HG03354 (cell line): ENCODE results near the gene SYNGAP1.
A peak's percentile ranks its signal among the peaks of the same experiment; 100 is the strongest.
"Not testable (repeated sequence)": the region's sequence is repeated elsewhere in the genome, so short reads cannot be mapped to it uniquely, and the experiment has no call there.

Experiments
- ATAC-seq: cut with Tn5 transposase; IDR thresholded peaks from one replicate; pipeline ENCODE4 v1.9.1; 2021; ENCODE audit warnings: mild to moderate bottlenecking; ENCODE audit not compliant: unreplicated experiment, poor library complexity, severe bottlenecking

SYNGAP1 gene

DNA sequence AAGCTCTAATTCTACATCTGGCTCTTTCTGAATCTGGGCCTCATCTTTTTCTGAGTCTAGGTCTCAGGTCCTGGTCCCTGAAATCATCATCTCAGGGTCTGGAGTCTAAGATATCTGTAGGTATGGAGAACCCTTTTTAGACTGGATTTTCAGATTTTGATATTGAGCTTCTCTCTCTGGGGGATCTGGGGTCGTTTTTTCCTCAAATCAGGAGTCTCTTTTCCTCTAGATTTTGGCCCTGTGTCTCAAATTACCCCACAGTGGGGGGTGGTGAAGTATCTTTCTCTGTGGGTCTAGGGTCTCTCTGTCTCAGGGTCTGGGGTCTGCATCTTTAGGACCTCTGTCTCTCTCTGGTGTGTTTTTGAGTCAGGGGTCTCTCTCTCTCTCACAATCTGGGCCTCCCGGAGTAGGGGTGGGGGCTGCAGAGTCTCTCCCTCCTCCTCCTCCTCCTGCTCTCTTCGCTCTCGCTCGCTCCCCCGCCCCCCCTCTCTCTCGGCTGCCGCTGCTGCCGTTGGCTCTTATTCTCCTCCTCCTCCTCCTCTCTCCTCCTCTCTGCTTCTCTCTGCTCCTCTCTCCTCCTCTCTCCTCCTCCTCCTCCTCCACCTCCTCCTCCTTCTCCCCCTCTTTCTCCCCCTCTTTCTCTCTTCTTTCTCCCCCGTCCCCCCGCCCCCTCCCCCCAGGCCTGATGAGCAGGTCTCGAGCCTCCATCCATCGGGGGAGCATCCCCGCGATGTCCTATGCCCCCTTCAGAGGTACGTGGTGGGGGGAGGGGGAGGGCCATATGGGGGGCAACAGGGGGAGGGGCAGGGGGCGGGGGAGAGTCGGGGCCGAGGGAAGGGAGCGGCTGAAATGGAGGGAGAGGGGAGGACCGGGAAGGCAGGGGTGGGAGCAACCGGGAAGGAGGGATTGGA is at the start of gene SYNGAP1:
TSS of gene SYNGAP1 (plus strand) at position 486 of the 911 bp plus-strand sequence. CDS start at position 686, 200 bp downstream.
- no peak for ATAC-seq

DNA sequence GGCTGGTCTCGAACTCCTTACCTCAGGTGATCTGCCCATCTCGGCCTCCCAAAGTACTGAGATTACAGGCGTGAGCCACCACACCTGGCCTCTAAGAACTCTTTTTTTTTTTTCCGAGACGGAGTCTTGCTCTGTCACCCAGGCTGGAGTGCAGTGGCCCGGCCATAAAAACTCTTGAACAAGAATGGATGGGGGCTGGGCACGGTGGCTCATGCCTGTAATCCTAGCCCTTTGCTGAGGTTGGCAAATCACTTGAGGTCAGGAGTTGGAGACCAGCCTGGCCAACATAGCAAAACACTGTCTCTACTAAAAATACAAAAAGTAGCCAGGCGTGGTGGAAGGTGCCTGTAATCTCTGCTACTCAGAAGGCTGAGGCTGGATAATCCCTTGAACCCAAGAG is 48.0 kb upstream of the SYNGAP1 start:
- not testable (repeated sequence) for ATAC-seq

DNA sequence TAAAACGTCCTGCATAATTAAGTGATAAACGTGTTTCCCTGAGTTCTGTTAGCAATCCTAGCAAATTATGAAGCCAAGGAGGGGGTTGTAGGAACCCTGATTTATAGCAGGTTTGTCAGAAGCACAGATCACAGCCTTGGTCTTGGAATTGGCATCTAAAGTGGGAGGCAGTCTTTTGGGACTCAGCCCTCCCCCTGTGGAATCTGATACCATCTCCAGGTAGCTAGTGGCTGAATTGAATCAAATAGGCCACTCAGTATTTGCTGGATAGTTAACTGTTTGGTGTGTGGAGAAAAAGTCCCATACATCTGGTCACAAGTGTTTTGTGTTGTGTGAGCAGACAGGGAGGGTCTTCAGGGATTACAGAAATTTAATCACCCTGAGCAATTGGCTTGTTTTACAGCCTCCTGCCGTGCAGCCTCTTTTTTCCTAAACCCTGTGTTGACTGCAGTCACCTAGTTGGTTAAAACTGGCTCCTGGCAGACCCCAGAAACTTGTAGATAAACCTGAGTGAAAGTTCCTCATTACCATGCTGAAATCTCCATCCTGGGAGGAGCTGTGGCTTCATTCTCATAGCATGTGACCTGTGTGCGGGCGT is 47.2 kb upstream of the SYNGAP1 start:
- ATAC-seq = no peak

DNA sequence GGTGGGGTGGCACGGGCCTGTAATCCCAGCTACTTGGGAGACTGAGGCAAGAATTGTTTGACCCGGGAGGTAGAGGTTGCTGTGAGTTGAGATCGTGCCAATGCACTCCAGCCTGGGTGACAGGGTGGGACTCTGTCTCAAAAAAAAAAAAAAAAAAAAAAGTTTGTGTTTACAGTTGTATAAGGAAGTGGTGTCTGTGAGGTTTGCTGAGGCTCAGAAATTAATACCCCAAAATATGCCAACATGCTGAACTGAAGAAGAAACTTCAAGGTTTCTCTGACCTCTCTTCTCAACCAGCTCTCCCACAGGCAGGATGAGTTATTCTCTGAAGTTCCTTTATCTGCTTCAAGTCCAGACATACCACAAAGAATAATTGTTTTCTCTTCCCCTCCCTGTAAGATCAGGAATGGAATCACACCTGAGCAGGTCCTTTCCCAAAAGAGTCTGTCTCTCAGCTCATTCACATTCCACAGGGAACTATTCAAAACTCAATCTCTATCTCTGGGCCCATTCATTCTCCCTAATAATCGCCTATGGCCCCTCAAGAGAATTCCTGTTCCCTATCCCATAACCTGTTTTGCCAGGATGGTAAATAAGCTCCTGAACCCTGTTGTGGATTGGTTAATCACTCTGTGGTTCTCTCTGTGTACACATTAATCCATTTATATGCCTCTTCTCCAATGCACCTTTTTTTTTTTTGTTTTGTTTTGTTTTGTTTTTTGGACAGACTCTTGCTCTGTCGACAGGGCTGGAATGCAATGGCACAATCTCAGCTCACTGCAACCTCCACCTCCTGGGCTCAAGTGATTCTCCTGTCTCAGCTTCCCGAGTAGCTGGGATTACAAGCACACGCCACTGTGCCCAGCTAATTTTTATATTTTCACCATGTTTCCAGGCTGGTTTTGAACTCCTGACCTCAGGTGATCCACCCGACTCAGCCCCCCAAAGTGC is 45.6 kb upstream of the SYNGAP1 start:
- no peak for ATAC-seq

DNA sequence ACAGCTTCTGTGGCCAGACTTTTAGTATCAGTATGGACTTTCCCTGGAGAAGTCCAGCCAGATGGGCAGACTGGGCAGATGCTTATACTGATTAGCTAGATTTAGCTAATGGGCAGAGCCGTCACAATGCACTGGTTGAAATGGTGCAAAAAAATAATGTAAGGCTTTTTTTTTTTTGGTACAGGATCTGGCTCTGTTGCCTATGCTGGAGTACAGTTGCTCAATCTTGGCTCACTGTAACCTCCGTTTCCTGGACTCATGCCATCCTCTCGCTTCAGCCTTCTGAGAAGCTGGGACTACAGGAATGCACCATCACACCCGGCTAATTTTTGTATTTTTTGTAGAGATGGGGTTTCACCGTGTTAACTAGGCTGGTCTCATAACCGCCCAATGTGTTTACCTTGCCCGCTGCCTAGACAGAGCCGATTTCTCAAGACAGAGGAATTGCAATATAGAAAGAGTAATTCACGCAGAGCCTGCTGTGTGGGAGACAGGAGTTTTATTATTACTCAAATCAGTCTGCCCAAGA is 44.7 kb upstream of the SYNGAP1 start:
- ATAC-seq = no peak

DNA sequence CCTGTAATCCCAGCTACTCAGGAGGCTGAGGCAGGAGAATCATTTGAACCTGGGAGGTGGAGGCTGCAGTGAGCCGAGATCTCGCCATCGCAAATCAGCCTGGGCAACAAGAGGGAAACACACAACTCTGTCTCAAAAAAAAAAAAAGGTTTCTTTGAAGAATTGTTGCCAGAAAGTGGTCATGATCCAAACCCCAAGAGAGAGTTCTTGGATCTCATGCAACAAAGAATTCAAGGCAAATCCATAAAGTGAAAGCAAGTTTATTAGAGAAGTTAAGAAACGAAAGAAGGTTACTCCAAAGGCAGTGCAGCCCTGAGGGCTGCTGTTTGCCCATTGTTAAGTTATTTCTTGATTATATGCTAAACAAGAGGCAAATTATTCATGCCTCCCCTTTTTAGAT is 42.7 kb upstream of the SYNGAP1 start:
- no peak for ATAC-seq

DNA sequence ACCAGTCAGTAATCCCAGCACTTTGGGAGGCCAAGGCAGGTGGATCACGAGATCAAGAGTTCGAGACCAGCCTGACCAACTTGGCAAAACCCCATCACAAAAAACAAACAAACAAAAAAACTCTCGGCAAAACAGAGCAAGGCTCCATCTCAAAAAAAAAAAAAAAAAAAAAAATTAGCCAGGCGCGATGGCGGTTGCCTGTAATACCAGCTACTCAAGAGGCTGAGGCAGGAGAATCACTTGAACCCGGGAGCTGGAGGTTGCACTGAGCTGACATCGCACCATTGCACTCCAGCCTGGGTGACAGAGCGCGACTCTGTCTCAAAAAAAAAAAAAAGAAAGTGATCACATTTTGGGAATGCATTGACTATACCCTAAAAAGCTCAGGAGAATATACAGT is 40.7 kb upstream of the SYNGAP1 start:
- not testable (repeated sequence) for ATAC-seq

DNA sequence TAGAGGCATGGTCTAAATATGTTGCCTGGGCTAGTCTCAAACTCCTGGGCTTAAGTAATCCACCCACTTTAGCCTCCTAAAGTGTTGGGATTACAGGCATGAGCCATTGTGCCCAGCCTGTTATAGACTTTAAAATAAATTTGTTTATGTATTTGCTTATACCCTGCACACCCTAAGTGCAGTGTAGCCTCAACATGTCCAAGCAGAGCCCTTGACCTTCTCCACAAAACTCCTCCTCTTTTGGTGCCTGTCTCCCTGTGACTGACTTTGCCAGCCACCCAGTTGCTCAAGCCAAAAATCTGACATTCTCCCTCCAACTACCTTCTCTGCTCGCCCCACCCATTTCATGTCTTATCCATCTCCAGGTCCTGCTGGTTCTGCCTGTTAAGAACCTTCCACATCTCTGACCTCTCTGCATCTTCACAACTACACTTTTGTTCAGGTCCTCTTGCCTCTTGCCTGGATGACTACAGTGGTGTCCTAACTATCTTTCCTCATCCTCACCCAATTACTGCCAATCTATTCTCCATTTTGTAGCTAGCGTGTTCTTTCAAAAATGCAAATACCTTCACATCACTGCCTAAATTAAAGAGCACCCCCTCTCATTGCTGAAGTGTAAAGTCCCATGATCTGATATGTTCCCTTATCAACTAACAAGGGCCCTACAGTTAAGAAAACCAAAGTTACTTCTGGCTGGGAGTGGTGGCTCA is 39.4 kb upstream of the SYNGAP1 start:
- ATAC-seq = no peak

DNA sequence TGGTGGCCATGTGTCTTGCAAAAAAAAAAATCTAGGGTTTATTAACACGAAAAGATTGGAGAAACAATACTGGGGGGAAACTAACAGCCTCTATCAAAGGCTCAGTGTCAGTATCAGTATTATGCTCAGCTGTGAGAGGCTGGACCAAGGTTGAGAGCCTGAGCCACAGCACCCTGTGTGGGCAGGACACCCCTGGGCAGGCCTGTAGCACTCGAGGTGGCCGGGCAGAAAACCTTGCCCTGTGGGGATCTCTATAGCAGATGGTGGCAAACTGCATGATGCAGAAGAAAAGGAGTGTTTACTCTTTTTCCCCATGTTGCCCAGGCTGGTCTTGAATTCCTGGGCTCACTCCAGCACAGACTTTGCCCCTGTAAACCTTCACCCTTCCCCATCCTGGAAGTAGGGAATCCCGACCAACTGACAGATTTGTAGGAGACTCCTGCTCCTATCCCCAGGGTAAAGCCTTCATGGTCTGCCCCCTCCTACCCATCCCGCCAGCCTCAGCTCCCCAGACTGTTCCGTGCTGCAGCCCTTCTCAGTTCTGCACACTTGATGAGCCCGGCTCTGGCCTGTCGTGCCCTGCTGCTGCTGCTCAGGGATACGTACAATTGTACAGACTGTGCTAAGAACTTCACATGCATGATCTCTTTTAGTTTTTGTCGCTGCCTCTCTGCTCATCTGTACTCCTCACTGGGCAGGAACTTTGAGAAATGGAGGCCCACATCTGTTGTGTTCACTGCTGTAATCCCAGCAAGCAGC is 36.3 kb upstream of the SYNGAP1 start:
- no peak for ATAC-seq

DNA sequence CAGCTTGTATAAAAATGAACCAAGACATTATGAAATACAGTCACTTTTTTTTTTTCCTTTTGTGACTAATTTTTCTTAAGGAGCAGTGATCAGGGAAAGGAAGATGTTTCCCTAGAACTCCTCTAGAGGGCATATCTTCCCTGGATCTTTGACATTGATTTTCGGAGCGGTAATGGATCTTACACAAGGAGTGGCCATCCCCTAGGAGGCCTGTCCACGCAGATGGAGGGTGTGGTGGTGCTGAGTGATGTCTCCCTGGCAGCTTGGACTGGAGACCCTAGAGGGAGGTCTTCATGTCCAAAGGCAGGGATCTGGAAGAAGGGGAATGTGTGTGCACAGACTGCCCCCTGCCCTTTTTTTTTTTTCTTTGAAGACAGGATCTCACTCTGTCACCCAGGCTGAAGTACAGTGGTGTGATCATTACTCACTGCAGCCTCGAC is 35.3 kb upstream of the SYNGAP1 start:
- no peak for ATAC-seq

DNA sequence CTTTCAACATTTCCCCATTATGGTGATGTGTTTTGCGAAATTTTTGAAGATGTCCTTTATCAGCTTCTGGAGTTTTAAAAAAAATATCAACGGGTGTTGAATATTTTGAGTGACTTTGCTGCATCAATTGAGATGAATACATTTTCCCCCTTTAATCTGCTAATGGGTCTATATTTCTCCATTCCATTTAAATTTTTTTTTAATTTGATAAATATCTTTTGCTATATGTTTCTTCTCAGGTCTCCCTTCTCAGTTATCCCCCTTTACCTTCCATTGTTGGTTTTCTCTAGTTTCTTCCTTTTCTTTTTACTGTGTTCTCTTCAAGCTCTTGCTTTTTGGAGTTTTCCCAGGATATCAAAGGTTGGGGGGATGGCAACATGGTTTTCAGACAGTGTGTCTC is 29.7 kb upstream of the SYNGAP1 start:
- ATAC-seq = no peak

DNA sequence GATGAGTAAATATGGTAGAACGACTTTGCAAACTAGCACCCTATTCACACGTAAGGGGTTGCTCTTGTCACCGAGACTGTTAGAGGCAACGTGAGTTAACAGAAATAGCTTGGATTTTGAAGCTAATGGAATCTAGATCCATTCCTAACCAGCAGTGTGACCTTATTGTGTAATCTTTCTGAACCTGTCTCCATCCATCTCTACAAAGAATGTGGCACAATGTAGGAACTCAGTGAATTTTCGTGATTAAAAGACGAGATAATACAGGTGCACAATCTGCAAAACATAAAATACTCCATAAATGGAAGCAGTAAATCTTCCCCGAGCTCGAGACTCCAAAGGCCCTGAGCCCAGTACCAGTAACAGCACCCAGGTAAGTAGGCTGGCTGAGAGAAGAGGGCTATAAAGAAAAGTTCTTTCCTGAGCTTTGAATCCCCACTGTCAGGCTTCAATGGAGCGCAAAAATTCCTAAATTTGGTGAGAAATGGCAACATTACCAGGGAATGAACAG is 29.0 kb upstream of the SYNGAP1 start:
- no peak for ATAC-seq

DNA sequence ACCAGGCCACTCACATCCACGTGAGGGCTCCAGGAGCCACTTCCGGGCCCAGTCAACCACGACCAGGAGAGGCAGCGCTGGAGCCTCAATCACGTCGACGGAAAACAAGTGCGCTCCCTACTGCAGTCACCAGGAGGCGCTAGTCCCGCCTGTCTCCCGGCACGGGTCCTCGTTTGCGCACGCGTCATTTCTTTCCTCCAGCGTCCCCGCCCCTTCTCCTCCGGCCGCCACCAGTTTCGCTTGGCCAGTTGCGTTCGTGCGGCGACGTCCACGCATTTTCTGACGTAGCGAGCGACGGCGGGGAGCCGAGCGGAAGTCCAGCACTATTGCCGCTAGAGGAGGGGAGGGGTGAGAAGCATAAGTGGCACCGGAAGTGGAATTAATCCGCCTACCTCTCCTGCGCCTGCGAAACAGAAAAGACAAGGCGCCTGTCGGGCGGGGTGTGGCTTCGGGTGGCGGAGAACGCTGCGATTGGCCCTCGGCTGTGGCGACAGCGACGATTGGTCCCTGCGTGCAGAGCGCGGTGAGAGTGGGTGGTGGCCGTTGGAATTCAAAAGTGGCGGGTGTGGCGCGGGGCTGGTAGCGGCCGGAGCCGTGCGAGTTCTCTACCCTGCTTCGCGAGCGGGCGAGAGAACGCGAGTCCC is 28.5 kb upstream of the SYNGAP1 start, which contains the start of gene KIFC1:
TSS of gene KIFC1 (plus strand) at position 546 of the 644 bp plus-strand sequence. CDS start 163 bp downstream, outside the sequence.
- peak; percentile 89 for ATAC-seq

DNA sequence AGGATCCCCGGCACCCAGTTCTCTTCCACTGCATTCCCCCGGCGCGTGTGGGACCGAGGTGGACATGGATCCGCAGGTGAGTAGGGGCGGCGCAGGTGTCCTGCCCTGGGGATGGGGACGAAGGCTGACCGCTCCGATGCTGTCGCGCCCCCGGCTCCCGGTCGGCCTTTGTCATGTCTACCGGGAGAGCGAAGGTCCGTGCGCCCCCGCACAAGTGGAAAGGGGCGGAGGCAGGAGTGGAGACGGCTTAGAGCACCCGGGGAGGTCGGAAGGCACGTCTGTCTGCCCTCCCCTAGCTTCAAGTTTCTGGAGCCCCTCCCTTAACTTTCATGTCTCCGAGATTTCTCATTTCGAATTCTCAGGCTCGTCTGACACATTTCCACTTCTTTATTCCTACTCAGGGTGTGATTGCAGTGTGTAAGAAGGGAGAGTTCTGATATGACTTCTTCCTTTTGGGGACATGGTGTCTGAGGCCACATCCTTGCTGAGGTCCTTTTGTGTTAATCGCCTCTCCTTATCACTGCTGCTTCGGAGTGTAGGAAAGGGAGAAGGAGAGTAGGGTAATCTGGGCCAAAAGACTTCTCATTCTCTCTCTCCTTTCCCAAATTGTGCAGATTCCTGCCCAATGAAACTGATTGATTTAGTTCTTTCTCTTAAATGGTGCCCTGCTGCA is 27.8 kb upstream of the SYNGAP1 start:
- ATAC-seq = no peak

DNA sequence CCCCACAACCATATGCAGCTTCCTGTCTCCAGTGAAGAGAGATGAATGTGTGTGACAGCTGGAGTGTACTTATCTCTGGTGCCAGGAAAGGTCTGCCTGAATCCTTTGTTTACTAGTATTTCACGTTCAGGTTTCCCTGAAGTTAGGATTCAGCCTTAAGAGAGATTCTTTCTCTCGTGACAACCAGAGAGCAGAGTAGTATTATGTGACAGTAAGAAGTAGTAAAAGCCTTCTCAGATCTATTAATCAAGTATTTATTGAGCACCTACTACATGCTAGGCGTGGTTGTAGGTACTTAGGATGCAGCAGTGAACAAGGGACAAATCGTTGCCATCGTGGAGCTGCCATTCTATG is 27.3 kb upstream of the SYNGAP1 start:
- ATAC-seq = no peak

DNA sequence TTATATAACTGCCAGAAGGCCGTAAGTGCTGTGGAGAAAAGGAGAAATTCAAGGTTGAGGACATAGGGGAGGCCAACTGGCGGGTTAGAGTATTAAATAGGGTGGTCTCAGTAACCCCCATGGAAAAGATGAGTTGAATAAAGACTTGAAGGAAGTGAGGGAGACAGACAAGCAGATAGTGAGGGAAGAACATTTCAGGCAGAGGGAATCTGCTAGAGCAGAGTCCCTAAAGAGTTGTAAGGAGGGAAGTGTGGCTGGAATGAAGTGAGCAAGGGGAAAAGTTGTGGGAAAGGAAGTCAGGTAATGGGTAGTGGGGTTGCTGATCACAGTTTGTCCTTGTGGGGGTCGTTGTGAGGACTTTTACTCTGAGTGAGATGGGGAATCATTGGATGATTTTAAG is 26.9 kb upstream of the SYNGAP1 start:
- no peak for ATAC-seq

DNA sequence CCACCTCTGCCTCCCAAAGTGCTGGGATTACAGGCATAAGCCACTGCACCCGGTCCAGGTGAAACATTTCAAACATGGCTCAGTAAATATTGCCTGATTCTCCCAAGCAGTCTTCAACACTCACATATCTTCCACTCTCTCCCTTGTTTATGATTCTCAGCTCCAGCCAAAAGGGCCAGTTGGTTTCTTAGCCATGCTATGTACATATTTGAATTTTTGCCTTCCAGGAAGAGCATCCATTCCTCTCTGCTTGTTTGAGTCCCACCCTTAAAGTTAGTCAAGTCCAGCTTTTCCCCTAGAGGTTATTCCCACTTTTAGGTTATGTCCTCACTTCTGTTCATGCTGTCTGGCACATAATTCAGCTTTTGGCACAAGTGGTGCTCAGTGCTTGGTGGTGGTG is 22.3 kb upstream of the SYNGAP1 start:
- ATAC-seq = no peak
